ENCODE data around the gene RTEL1.

- no peak for TF ChIP-seq JUND (IDR thresholded peaks at IDR 0.05)
- no peak for TF ChIP-seq TCF12 (IDR thresholded peaks at IDR 0.05)
- TF ChIP-seq, protein P1, sequence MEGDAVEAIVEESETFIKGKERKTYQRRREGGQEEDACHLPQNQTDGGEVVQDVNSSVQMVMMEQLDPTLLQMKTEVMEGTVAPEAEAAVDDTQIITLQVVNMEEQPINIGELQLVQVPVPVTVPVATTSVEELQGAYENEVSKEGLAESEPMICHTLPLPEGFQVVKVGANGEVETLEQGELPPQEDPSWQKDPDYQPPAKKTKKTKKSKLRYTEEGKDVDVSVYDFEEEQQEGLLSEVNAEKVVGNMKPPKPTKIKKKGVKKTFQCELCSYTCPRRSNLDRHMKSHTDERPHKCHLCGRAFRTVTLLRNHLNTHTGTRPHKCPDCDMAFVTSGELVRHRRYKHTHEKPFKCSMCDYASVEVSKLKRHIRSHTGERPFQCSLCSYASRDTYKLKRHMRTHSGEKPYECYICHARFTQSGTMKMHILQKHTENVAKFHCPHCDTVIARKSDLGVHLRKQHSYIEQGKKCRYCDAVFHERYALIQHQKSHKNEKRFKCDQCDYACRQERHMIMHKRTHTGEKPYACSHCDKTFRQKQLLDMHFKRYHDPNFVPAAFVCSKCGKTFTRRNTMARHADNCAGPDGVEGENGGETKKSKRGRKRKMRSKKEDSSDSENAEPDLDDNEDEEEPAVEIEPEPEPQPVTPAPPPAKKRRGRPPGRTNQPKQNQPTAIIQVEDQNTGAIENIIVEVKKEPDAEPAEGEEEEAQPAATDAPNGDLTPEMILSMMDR (IDR thresholded peaks at IDR 0.05): no peak
- TF ChIP-seq FOXJ3 (CRISPR knock-in tag; IDR thresholded peaks at IDR 0.05): no peak
- TF ChIP-seq CHD2 (IDR thresholded peaks at IDR 0.05; ENCODE audit: low read length, partially characterized antibody): no peak
- no peak for TF ChIP-seq MEF2A (IDR thresholded peaks at IDR 0.05; ENCODE audit: borderline replicate concordance, low read depth)
- TF ChIP-seq TAF1 (IDR thresholded peaks at IDR 0.05; ENCODE audit: borderline replicate concordance, low read depth, low read length): no peak
- TF ChIP-seq POLR2AphosphoS5 (IDR thresholded peaks at IDR 0.05; ENCODE audit: low read depth, low read length): no peak
- TF ChIP-seq, protein P2, sequence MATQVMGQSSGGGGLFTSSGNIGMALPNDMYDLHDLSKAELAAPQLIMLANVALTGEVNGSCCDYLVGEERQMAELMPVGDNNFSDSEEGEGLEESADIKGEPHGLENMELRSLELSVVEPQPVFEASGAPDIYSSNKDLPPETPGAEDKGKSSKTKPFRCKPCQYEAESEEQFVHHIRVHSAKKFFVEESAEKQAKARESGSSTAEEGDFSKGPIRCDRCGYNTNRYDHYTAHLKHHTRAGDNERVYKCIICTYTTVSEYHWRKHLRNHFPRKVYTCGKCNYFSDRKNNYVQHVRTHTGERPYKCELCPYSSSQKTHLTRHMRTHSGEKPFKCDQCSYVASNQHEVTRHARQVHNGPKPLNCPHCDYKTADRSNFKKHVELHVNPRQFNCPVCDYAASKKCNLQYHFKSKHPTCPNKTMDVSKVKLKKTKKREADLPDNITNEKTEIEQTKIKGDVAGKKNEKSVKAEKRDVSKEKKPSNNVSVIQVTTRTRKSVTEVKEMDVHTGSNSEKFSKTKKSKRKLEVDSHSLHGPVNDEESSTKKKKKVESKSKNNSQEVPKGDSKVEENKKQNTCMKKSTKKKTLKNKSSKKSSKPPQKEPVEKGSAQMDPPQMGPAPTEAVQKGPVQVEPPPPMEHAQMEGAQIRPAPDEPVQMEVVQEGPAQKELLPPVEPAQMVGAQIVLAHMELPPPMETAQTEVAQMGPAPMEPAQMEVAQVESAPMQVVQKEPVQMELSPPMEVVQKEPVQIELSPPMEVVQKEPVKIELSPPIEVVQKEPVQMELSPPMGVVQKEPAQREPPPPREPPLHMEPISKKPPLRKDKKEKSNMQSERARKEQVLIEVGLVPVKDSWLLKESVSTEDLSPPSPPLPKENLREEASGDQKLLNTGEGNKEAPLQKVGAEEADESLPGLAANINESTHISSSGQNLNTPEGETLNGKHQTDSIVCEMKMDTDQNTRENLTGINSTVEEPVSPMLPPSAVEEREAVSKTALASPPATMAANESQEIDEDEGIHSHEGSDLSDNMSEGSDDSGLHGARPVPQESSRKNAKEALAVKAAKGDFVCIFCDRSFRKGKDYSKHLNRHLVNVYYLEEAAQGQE (IDR thresholded peaks at IDR 0.05; ENCODE audit: low read depth, low read length): no peak
- no peak for TF ChIP-seq NFIC (IDR thresholded peaks at IDR 0.05; ENCODE audit: borderline replicate concordance)
- TF ChIP-seq, protein P3, sequence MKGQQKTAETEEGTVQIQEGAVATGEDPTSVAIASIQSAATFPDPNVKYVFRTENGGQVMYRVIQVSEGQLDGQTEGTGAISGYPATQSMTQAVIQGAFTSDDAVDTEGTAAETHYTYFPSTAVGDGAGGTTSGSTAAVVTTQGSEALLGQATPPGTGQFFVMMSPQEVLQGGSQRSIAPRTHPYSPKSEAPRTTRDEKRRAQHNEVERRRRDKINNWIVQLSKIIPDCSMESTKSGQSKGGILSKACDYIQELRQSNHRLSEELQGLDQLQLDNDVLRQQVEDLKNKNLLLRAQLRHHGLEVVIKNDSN (IDR thresholded peaks at IDR 0.05; ENCODE audit: borderline replicate concordance, low read depth): no peak
- no peak for TF ChIP-seq MAX (IDR thresholded peaks at IDR 0.05; ENCODE audit: low read depth)
- no peak for TF ChIP-seq FOSL2 (IDR thresholded peaks at IDR 0.05; ENCODE audit: borderline replicate concordance, low read depth)
- TF ChIP-seq SMC3 (IDR thresholded peaks at IDR 0.05; ENCODE audit: low read depth, low read length): no peak
Observed at GRCh38 chr20:63694584-63695423, 36.7 kb downstream of the RTEL1 start.

Data from SK-N-SH (cell line).